C4-2B (cell line): ENCODE data around the gene ETFB.

Experiments
- ZFX ChIP-seq: fragments of 450-650 bp; IDR thresholded peaks from 2 replicates; pipeline ENCODE4 v1.6.1; 2017
- TF ChIP-seq, protein P1 (sequence below): fragments of 450-650 bp; conservative IDR thresholded peaks from 2 replicates; pipeline ENCODE4 v1.5.1; 2017; ENCODE audit warnings: mild to moderate bottlenecking

DNA sequence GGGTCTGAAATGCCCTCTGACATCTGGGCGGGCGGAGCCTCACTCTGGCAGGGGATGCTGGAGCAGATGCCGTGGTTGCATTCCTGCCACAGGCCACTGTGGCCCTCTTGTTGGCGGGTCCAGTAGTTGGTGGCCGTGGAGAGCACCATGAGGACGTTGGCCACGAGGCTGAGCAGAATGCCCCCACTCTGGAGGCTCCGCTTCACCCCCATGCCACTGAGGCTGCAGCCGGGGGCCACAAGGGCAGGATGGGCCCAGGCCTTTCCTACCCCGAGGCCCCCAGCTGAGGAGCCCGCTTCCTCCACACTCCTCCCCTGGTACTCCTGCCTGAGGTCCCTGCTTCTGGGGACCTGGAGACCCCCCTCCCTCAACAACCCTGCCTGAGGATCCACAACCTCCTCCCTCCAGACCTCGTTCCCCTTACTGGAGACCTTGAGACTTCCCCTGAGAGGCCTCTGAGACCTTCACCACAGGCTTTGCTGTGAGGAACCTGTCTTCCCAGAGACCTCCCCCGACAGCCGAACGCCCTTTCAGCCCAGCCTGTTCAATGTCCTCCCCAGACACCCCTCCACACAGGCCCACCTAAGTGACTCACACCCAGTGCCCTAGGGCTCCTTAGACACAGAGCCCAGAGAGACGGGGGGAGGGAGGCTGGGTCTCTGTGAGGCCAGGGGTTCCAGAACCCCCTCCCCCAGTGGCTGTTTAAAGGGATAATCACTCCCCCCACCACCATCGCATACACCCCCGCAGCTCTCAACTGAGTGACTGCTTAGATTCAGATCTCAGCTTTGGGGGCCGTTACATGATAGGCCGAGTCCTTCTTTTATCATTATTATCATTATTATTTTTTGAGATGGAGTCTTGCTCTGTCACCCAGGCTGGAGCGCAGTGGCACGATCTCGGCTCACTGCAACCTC, 2.4 kb upstream of the ETFB start, which contains the start of gene CLDND2:
- TF ChIP-seq, protein P1, sequence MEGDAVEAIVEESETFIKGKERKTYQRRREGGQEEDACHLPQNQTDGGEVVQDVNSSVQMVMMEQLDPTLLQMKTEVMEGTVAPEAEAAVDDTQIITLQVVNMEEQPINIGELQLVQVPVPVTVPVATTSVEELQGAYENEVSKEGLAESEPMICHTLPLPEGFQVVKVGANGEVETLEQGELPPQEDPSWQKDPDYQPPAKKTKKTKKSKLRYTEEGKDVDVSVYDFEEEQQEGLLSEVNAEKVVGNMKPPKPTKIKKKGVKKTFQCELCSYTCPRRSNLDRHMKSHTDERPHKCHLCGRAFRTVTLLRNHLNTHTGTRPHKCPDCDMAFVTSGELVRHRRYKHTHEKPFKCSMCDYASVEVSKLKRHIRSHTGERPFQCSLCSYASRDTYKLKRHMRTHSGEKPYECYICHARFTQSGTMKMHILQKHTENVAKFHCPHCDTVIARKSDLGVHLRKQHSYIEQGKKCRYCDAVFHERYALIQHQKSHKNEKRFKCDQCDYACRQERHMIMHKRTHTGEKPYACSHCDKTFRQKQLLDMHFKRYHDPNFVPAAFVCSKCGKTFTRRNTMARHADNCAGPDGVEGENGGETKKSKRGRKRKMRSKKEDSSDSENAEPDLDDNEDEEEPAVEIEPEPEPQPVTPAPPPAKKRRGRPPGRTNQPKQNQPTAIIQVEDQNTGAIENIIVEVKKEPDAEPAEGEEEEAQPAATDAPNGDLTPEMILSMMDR, result no peak
- no peak for TF ChIP-seq ZFX
